Renal cortex interstitium (tissue), 11 donors: ENCODE data around the gene DAP. TPM values are rescaled to one million over a fixed set of nuclear protein-coding genes. Genes with fewer than 3 reads are reported as not detected.
"Not testable (repeated sequence)": the region's sequence is repeated elsewhere in the genome, so short reads cannot be mapped to it uniquely, and the experiment has no call there.

Experiments
- DNase-seq, 11 donors: peaks; one replicate each; pipeline ENCODE4 v3.0.0-alpha.2; 2013; ENCODE audit warnings: low read depth in 9 of 11, low spot score in 4 of 11; ENCODE audit errors: extremely low read depth in 1 of 11
- polyA plus RNA-seq, 3 donors: library from polyadenylated mRNA; unstranded; fragments of 120-200 nt; gene quantifications; one replicate each; pipeline ENCODE4 v1.2.1, GENCODE V29; 2013; ENCODE audit not compliant: insufficient read length in 3 of 3

Gene DAP
- polyA plus RNA-seq, 3 donors: 115 to 126 (median 116) TPM

DNA sequence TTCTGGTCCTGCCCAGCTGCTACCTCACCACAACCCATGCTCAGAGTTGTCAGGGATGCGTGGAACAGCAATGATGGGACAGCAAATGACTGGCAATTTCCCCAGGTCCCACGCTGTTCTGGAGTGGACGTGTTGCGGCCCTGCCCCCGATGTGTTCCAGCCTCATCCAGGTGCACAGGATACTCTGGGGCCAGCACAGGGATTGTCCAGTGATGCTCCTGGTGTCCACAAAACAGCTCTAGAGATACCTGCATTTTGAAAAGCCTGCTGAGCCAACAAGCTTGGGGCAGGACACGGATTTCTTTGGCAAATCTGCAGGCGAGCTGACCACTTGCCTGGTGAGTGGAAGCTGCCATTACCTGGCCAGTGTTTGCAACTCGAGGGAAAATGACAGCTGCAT, 108.4 kb downstream of the DAP start:
- no peak for DNase-seq

DNA sequence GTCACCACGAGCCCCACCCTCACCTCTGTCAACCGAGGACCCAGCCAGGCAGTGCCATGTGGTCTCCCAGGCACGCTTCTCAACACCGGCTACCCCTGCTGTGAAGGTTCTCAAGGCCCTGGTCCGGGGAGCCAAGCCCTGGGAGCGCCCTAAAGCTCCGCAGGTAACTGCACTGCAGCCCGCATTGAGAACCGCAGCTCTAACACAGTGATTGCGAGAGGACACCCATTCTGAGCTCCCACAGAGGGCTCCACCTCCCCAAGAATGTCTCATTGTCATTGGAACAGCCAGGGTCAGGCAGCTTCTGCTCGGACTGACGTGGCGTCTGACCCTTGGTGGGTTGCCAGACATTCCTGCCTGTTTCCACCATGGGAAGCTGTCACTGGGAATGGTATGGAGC, 108.9 kb downstream of the DAP start:
- DNase-seq: no peak

DNA sequence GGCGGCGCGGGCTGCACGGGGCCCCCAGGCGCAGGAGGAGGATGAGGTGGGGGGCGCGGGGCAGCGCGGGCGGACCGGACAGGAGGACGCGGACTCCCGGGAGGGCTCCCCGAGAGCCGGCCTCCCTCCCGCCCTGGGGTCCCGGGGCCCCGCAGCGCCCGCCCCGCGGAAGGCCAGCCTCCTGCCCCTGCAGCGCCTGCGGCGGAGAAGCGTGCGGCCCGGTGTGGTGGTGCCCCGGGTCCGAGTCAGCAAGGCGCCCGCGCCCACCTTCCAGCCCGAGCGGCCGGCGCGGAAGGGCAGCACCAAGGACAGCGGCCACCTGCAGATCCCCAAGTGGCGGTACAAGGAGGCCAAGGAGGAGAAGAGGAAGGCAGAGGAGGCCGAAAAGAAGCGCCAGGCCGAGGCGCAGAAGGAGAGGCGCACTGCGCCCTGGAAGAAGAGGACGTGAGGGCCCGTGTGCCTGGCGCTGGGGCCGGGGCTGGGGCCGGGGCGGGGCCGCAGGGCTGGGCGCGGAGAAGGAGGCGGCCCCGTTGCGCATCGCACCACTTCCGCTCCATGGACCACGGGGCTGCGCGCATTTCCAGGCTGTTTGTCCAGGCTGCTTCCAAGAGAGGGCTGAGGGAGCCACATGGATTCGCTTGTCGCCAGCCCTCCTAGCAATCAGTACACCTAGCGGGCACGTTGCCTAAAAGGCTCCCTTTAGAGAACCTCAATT, 111.2 kb downstream of the DAP start:
- DNase-seq: peak in 7 of 11 donors; percentile 32 to 58 (median 49)

DNA sequence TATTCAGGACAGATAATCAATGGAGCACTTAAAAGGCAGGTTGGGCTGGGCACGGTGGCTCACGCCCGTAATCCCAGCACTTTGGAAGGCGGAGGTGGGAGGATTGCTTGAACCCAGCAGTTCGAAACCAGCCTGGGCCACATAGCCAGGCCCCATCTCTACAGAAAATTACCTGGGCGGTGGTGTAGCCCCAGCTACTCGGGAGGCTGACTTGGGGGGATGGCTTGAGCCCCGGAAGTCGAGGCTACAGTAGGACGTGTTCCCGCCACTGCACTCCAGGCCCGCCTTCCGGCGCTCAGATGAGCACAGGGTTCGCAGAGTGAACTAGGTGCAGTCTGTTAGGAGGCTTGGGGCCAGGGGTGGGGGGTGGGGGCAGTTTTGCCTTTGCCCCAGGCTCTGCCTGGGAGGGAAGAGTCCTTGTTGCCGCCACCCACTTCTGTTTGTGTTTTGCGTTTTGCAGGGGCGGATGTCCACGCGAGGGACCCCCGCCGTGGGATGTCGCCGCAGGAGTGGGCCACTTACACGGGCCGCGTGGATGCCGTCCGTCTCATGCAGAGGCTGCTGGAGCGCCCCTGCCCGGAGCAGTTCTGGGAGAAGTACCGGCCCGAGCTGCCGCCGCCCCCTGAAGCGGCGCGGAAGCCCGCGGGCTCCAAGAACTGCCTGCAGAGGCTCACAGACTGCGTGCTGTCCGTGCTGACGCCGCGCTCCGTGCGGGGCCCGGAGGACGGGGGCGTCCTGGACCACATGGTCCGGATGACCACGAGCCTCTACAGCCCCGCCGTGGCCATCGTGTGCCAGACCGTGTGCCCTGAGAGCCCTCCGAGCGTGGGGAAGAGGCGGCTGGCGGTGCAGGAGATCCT, 112.0 kb downstream of the DAP start:
- DNase-seq: no peak

DNA sequence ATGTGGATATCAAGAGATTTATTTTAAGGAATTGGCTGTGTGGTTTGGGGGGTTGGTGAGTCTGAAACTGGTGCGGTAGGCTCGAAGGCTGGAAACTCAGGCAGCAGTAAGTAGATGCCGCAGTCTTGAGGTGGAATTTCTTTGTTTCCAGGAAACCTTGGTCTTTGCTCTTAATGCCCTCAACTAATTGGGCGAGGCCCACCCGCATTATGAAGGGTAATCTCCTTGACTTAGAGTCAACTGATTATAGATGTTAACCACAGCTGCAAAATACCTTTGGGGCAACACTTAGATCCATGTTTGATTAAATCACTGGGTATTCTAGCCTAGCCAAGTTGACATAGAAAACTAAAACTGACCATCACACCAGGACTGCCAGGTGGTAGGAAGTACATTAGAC, 113.4 kb downstream of the DAP start:
- no peak for DNase-seq

DNA sequence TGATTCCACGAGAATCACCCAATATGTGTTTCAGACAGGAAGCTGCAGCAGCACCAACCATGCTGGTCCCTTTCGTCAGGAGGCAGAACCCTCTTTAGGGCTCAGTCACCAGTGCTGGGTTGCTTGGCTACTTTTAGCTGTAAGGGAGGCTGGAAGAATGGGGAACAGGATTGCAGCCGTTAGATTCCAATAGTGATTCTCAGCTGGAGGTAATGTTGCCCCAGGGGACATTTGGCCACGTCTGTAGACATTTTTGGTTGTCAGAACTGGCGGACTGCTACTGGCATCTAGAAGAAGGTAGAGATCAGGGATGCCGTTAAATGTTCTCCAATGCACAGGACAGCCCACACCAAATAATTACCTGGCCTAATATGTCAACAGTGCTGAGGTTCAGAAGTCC, 115.4 kb downstream of the DAP start:
- no peak for DNase-seq

DNA sequence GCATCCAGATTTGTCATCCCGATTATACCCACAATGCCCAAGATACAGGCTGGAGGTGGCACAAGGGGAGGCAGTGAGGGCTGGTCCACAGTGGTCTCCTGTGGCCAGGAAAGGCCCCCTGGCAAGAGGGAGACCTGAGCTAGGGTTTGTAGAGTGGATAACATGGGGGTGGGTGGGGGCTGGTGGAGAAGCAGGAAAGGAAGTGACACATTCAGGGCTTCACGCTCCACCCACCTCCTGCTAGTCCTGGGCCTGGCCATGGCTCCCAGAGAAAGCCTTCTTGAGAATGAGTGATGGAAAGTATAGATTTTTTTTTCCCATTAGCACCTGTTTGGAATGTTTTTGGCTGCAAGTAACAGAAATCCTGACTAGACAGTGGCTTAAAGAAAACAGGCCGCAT, 115.9 kb downstream of the DAP start:
- DNase-seq: no peak

DNA sequence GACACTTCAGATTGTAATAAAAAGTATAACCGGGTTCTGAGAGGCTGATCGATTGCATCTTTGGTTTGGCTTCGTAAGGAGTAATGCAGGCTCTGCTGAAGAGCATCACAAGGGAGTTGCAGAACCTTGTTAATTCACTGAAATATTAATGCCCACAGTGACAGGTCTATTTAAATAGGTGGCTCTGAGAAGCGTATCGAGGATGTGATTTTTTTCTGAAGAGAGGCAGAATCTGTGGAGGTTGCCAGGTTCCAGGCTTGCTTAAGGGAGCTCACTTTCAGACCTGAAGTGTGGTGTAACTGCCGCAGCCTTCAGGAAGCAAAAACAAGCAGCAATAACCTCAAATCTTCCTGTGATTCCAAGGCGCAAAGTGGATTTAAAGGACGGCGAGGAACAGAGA, 116.8 kb downstream of the DAP start:
- no peak for DNase-seq

DNA sequence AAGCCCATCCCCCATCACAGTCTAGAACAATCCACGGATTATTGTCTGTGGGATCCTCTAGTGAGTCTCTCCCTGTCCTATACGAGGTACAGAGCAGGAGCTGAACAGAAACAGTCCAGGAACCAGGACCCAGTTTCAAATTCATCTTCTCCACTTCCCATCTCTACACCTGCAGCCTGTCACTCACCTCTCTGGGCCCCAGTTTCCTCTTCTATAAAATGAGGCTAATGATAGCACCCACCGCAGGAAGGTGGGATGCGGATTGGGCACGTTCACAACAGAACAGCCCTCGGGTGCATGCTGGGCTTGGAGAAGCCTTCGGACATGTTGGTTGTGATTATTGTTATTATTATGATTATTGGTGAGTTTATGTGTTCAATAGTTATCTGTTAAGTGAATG, 118.7 kb downstream of the DAP start:
- DNase-seq: no peak

DNA sequence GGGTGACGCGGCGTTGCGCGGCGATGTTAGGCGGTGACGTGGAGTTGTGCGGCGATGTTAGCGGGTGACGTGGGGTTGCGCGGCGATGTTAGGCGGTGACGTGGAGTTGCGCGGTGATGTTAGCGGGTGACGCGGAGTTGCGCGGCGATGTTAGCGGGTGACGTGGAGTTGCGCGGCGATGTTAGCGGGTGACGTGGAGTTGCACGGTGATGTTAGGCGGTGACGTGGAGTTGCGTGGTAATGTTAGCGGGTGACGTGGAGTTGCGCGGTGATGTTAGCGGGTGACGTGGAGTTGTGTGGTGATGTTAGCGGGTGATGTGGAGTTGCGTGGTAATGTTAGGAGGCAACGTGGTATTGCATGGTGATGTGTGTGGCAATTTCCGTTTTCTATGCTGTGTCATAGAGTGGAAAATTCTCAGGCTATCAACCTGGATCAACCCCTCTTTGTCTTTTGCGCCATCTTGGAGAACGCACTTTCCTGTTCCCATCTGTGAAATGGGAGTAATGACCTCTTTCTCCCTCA, 121.1 kb downstream of the DAP start:
- no peak for DNase-seq

DNA sequence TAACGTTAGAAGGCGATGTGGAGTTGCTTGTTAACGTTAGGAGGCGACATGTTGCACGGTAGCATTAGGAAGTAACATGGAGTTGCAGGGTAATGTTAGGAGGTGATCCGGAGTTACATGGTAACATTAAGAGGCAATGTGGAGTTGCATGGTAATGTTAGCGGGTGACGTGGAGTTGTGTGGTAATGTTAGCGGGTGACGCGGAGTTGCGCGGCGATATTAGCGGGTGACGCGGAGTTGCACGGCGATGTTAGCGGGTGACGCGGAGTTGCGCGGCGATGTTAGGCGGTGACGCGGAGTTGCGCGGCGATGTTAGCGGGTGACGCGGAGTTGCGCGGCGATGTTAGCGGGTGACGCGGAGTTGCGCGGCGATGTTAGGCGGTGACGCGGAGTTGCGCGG, 122.3 kb downstream of the DAP start:
- DNase-seq: not testable (repeated sequence)

DNA sequence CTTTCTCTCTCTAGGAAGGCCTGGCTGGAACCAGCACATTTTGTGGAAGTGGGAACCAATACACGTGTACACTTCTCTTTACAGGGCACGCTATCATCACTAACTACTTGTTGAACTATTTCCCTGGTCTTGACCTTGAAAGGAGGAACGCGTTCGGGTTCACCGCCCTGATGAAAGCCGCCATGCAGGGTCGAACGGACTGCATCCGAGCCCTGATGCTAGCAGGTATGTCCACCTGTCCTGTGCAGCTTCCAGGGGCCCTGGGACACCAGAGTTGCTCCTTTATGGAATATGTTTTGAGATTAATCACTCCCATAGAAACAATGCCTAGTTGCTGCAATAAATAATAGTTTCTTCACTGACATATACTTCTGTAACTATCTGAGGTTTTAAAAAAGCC, 123.1 kb downstream of the DAP start:
- DNase-seq: no peak

DNA sequence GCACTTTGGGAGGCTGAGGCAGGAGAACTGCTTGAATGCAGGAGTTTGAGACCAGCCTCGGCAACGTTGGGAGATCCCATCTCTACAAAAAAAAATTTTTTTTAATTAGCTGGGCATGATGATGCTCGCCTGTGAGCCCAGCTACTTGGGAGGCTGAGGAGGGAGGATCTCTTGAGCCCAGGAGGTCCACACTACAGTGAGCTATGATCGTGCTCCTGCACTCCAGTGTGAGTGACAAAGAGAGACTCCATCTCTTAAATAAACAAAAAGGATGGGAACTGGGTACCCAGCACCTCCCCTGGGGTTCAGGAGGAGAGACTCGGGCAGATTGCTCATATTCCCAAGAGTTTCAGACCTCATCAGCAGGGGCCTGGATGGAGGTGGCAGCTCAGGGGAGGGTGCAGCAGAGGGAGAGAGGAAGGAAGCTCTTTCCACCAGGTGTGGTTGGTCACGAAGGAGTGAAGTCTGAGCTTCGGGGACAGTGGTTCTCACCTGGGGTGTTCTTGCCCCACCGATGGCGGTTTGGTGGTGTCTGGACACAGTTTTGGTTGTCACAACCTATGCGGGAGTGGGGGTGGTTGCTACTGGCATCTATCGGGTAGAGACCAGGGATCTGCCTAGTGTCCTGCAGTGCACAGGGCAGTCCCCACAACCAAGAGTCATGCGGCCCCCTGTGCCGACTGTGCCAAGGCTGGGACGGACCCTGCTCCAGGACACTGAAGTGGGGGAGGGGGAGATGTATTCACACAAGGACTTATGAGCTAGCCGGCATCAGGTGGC, 124.5 kb downstream of the DAP start:
- DNase-seq: no peak

DNA sequence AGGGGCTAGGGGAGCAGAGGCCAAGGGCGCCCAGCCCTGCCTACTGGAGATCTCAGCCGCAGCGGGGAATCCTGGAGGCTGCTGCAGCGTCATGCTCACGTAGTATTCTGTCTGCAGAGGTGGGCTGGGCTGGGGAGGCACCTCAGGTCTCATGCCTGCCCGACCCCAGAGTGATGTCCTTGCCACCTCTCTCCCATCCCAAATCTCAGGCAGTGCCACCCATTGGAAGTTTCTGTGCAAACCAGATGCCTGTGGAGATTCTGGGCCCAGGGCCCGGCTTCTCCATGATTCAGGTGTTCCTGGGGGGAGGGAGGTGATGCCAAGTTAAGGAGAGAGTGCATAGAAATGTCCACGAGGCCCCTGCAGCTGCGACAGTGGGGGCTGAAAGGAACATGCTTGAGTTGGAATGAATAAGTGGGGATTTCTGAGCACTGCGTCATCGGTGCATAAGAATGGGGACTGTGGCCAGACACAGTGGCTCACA, 125.1 kb downstream of the DAP start:
- no peak for DNase-seq

DNA sequence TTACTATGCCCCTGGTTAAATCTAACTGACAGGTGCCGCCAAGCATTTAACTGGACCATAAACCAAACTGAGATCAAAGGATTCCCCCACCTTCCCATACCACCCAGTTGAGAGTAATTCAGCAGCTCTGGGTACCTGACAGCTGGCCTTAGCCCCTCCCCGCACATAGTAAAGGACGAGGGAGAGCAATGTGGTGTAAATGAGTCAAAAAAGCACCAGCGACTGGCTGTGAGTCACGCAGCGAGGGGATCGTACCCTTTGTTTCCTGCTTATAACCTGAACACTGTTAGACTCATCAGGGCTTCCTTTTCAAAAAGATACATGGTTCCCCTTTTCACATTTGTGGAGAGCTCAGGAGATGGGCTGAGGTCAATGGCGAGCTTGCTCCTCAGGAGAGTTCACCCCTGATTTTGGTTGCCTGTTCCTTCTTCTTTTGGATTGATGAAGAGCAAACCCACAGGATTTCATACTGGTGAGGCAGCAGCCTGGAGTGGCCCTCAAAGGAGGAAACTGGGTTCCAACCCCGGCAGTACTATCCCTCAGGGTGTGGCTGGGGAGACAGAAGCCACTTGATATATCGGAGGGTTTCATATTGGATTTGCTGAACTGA, 125.7 kb downstream of the DAP start:
- DNase-seq: peak in 2 of 11 donors; percentile 29 to 31

DNA sequence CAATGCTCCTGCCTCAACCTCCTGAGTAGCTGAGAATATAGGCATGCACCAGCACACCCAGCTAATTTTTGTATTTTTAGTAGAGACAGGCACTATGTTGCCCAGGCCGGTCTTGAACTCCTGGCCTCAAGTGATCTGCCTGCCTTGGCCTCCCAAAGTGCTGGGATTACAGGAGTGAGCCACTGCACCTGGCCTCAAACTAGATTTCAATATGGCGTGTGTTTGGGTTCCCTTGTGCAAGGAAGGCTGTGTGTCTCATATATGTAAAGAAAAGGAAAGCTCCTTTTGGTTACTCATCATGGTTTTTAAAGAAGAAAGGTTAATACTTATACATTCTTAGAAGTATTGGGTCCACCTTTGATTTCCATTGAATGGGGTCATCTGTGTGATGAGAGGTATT, 126.5 kb downstream of the DAP start:
- no peak for DNase-seq

DNA sequence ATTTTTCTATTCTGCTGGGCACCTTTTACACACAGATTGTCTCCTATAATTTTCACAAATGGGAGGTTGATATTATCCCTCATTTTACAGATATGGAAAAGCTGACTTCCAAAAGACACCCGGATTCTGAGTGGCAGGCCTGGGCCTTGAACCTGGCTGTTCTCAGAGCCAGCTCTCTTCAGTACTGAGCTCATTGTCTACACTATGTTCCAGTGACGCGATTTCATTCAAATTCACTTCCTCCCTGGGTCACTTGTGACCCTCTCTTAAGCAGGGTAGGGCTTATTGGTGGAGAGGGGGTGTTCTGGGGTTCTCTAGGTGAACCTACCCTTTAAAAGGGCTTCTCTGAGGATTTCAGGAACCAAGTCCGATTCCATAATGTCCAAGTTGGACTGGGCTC, 127.0 kb downstream of the DAP start:
- no peak for DNase-seq

DNA sequence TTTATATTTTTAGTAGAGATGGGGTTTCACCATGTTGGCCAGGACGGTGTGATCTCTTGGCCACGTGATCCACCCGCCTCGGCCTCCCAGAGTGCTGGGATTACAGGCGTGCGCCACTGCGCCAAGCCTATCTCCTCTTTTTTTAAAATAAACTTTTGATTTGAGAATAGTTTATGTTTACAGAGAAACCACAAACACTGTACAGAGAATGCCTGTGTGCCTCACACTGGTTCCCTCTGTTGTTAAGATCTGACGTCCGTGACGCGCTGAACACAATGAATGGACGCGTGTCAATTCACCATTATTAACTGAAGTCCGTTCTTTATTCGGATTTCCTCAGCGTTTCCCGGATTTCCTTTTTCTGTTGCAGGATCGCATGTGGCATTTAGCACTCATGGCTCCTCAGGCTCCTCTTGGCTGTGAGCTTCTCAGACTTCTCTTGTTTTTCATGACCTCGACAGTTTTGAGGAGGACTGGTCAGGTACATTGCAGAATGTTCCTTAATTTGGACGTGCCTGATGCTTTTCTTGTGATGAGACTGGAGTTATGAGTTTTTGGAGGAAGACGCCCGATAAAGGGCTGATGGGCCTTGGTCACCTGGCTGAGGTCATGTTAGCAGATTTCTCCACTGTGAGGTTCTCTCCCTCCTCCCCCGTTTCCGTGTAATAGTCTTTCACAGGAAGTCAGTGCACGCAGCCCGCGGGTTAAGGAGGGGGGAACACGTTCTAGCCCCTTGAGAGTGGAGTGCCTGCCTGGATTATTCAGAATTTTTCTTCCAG, 127.6 kb downstream of the DAP start:
- no peak for DNase-seq
